PC-9 (cell line): ENCODE results near the gene METTL22.

Experiments used
- CTCF ChIP-seq: fragments of 200-600 bp; sonication (generic); conservative IDR thresholded peaks from 2 replicates; pipeline ENCODE4 v1.6.1; 2017; ENCODE audit warnings: mixed run types, antibody characterized with exemption, mild to moderate bottlenecking, moderate library complexity
- EZH2 ChIP-seq: fragments of 200-600 bp; sonication (generic); IDR thresholded peaks from 2 replicates; pipeline ENCODE4 v1.8.0; 2017; ENCODE audit warnings: antibody characterized with exemption, low read depth

GRCh38 chr16:8576141-8577004 lies 45.1 kb upstream of the METTL22 start:
- TF ChIP-seq CTCF (no peak), EZH2 (no peak)
